ENCODE data around the gene ADGRD2.

- TF ChIP-seq CTCF (optimal IDR thresholded peaks at IDR 0.05 in 1 of 3, IDR thresholded peaks at IDR 0.05 in 1 of 3, conservative IDR thresholded peaks at IDR 0.05 in 1 of 3; ENCODE audit: extremely low read depth in 1 of 3, insufficient read depth in 2 of 3, low read length in 3 of 3): no peak
- no peak for TF ChIP-seq EZH2 (IDR thresholded peaks at IDR 0.05; ENCODE audit: low read length)
Observed at GRCh38 chr9:124521142-124521541, 70.9 kb downstream of the ADGRD2 start.

Data from keratinocyte (primary cell).